Neural cell (in vitro differentiated cells): ENCODE data around the gene APBB2. TPM values are rescaled to one million over a fixed set of nuclear protein-coding genes. Genes with fewer than 3 reads are reported as not detected.

Experiments used
- H2AFZ ChIP-seq: fragments of 200-600, 300-800 bp; sonication (generic), shearing (Covaris generic); 2 replicates; pipeline ENCODE4 v1.6.0; 2014; ENCODE audit warnings: low read depth, mild to moderate bottlenecking, antibody characterized with exemption, low read length, moderate library complexity
- H3F3A ChIP-seq: fragments of 200-600 bp; shearing (Covaris generic); 2 replicates; pipeline ENCODE4 v1.6.1; 2016; ENCODE audit warnings: mild to moderate bottlenecking, moderate library complexity, mixed read lengths, antibody characterized with exemption, low read length; ENCODE audit not compliant: insufficient read depth, poor library complexity, severe bottlenecking
- H3K27ac ChIP-seq: fragments of 200-600, 300-800 bp; sonication (generic), shearing (Covaris generic); 2 replicates; pipeline ENCODE4 v1.5.1; 2014; ENCODE audit warnings: mild to moderate bottlenecking, low read length, moderate library complexity
- H3K27me3 ChIP-seq: fragments of 300-800, 200-600 bp; sonication (generic), shearing (Covaris generic); 2 replicates; pipeline ENCODE4 v1.6.0; 2014; ENCODE audit warnings: mild to moderate bottlenecking, low read depth, low read length, moderate library complexity; ENCODE audit not compliant: insufficient read depth
- H3K36me3 ChIP-seq: fragments of 300-800, 200-600 bp; sonication (generic), shearing (Covaris generic); 2 replicates; pipeline ENCODE4 v1.5.1; 2014; ENCODE audit warnings: mild to moderate bottlenecking, antibody characterized with exemption, low read length, moderate library complexity; ENCODE audit not compliant: insufficient read depth
- H3K4me2 ChIP-seq: fragments of 300-800, 200-600 bp; sonication (generic), shearing (Covaris generic); 2 replicates; pipeline ENCODE4 v1.6.0; 2014; ENCODE audit warnings: mild to moderate bottlenecking, low read length
- H3K4me3 ChIP-seq: fragments of 300-800, 200-600 bp; sonication (generic), shearing (Covaris generic); 2 replicates; pipeline ENCODE4 v1.5.1; 2014; ENCODE audit warnings: mild to moderate bottlenecking, low read length, moderate library complexity
- H3K79me2 ChIP-seq: fragments of 200-600 bp; shearing (Covaris generic); replicated peaks from 2 replicates; pipeline ENCODE4 v1.6.0; 2014; ENCODE audit warnings: mild to moderate bottlenecking, low read length, moderate library complexity; ENCODE audit not compliant: insufficient read depth
- H3K9ac ChIP-seq: fragments of 300-800, 200-600 bp; sonication (generic), shearing (Covaris generic); 2 replicates; pipeline ENCODE4 v1.6.1; 2016; ENCODE audit warnings: mild to moderate bottlenecking, low read length, mixed read lengths
- H3K9me2 ChIP-seq: fragments of 200-600 bp; shearing (Covaris generic); 2 replicates; pipeline ENCODE4 v1.6.1; 2016; ENCODE audit warnings: mild to moderate bottlenecking, low read length, mixed read lengths; ENCODE audit not compliant: insufficient read depth
- H3K9me3 ChIP-seq: fragments of 200-600, 300-800 bp; sonication (generic), shearing (Covaris generic); 2 replicates; pipeline ENCODE4 v1.6.1; 2016; ENCODE audit warnings: mild to moderate bottlenecking, mixed run types, low read length, moderate library complexity, mixed read lengths
- H4K20me1 ChIP-seq: fragments of 200-600 bp; shearing (Covaris generic); 2 replicates; pipeline ENCODE4 v1.6.1; 2016; ENCODE audit warnings: mild to moderate bottlenecking, mixed run types; ENCODE audit not compliant: insufficient read depth
- CTCF ChIP-seq: fragments of 450-650 bp; IDR thresholded peaks from 2 replicates; pipeline ENCODE4 v1.5.1; 2014; ENCODE audit warnings: antibody characterized with exemption, mild to moderate bottlenecking, moderate library complexity; ENCODE audit not compliant: poor library complexity, severe bottlenecking
- EP300 ChIP-seq: fragments of 450-650 bp; conservative IDR thresholded peaks from 2 replicates; pipeline ENCODE4 v1.6.1; 2014; ENCODE audit warnings: antibody characterized with exemption, mild to moderate bottlenecking, moderate library complexity; ENCODE audit not compliant: poor library complexity, severe bottlenecking
- EZH2 ChIP-seq: fragments of 200-600, 300-800 bp; shearing (Covaris generic), sonication (generic); IDR thresholded peaks from 2 replicates; pipeline ENCODE4 v1.6.1; 2014; ENCODE audit warnings: antibody characterized with exemption, low read length, borderline replicate concordance, mild to moderate bottlenecking; ENCODE audit not compliant: insufficient read depth, poor library complexity, severe bottlenecking
- MXI1 ChIP-seq: fragments of 450-650 bp; conservative IDR thresholded peaks from 2 replicates; pipeline ENCODE4 v1.6.1; 2014; ENCODE audit warnings: antibody characterized with exemption, mild to moderate bottlenecking; ENCODE audit not compliant: poor library complexity, severe bottlenecking
- POLR2AphosphoS5 ChIP-seq: IDR thresholded peaks from 2 replicates; pipeline ENCODE4 v1.6.1; 2012
- RAD21 ChIP-seq: fragments of 450-650 bp; conservative IDR thresholded peaks from 2 replicates; pipeline ENCODE4 v1.6.1; 2014; ENCODE audit warnings: antibody characterized with exemption, mild to moderate bottlenecking, moderate library complexity
- REST ChIP-seq: IDR thresholded peaks from 2 replicates; pipeline ENCODE4 v1.6.1; 2012; ENCODE audit warnings: borderline replicate concordance
- SMC3 ChIP-seq: fragments of 450-650 bp; conservative IDR thresholded peaks from 2 replicates; pipeline ENCODE4 v1.6.1; 2014; ENCODE audit warnings: antibody characterized with exemption, mild to moderate bottlenecking, moderate library complexity; ENCODE audit not compliant: poor library complexity
- TAF1 ChIP-seq: IDR thresholded peaks from 2 replicates; pipeline ENCODE4 v1.6.1; 2012; ENCODE audit warnings: low read depth
- polyA plus RNA-seq: library from polyadenylated mRNA; depleted of rRNA; stranded (reverse); fragments of >200 nt; gene quantifications from 2 replicates; pipeline ENCODE4 v1.2.3, GENCODE V29; 2014

APBB2 gene
- polyA plus RNA-seq, 1 donor from 2014 or later: 41.9 TPM

- Histone ChIP-seq H4K20me1 (no peaks in the 10 kb centered on the region), H3F3A (no peaks in the 10 kb centered on the region), H3K4me2 (no peak overlapping the region), H3K4me3 (no peak overlapping the region), H3K9me3 (no peaks in the 10 kb centered on the region), H3K27me3 (no peaks in the 10 kb centered on the region), H3K27ac (no peak overlapping the region), H2AFZ (no peak overlapping the region), H3K36me3 (no peaks in the 10 kb centered on the region), H3K9ac (no peak overlapping the region), H3K9me2 (no peaks in the 10 kb centered on the region), H3K79me2 (no peaks in the 10 kb centered on the region)
- no peak for TF ChIP-seq TAF1
- no peak for TF ChIP-seq RAD21
- TF ChIP-seq EZH2: no peak
- TF ChIP-seq CTCF: no peak
- TF ChIP-seq REST: no peak
Measured at GRCh38 chr4:41092128-41092527, 122.2 kb downstream of the APBB2 start.

- no peak overlapping the region for H3K27ac ChIP-seq
- peaks cover 3% of the 10 kb centered on the region for H3K9me3 ChIP-seq
- no peaks in the 10 kb centered on the region for H3K79me2 ChIP-seq
Measured at GRCh38 chr4:41081847-41082246, 132.5 kb downstream of the APBB2 start.

GRCh38 chr4:41080976-41081375 is 133.4 kb downstream of the APBB2 start:
- Histone ChIP-seq H3K4me3 (no peak overlapping the region), H3K27ac (no peak overlapping the region), H3K4me2 (no peak overlapping the region), H3K9ac (no peak overlapping the region), H3K9me2 (no peaks in the 10 kb centered on the region), H3K9me3 (no peaks in the 10 kb centered on the region), H2AFZ (no peak overlapping the region), H4K20me1 (no peaks in the 10 kb centered on the region), H3K79me2 (no peaks in the 10 kb centered on the region), H3K36me3 (no peaks in the 10 kb centered on the region), H3K27me3 (no peaks in the 10 kb centered on the region), H3F3A (no peaks in the 10 kb centered on the region)
- no peak for TF ChIP-seq REST
- TF ChIP-seq EZH2: no peak
- no peak for TF ChIP-seq SMC3
- TF ChIP-seq TAF1: no peak

More at GRCh38 chr4:41081847-41082246, 132.5 kb downstream of the APBB2 start:
- H3K4me2 ChIP-seq: no peak overlapping the region
- H4K20me1 ChIP-seq: no peaks in the 10 kb centered on the region
- no peaks in the 10 kb centered on the region for H3K9me2 ChIP-seq
- H3K36me3 ChIP-seq: no peaks in the 10 kb centered on the region
- no peaks in the 10 kb centered on the region for H3K27me3 ChIP-seq
- TF ChIP-seq EP300 (no peak), MXI1 (no peak), POLR2AphosphoS5 (no peak)
- H3F3A ChIP-seq: no peaks in the 10 kb centered on the region
- no peak overlapping the region for H3K4me3 ChIP-seq
- H2AFZ ChIP-seq: no peak overlapping the region
- no peak overlapping the region for H3K9ac ChIP-seq
